GM12873 (cell line): ENCODE measurements around the gene KCNK2.

Experiments used
- CTCF ChIP-seq: IDR thresholded peaks from 2 replicates; pipeline ENCODE4 v1.5.1; 2012; ENCODE audit warnings: low read depth, mild to moderate bottlenecking, moderate library complexity, low read length, control low read depth; ENCODE audit not compliant: insufficient read depth; ENCODE audit errors: missing control alignments

The KCNK2 gene

GRCh38 chr1:215264649-215265048 lies 182.1 kb downstream of the KCNK2 start:
- no peak for TF ChIP-seq CTCF

GRCh38 chr1:215267495-215267894 lies 185.0 kb downstream of the KCNK2 start:
- no peak for TF ChIP-seq CTCF

- TF ChIP-seq CTCF, result no peak
These were observed 187.4 kb downstream of the KCNK2 start for GRCh38 chr1:215269955-215270354.

GRCh38 chr1:215273838-215274516 lies 191.4 kb downstream of the KCNK2 start:
- no peak for TF ChIP-seq CTCF

- TF ChIP-seq CTCF, result no peak
These were observed 194.0 kb downstream of the KCNK2 start for GRCh38 chr1:215276582-215276981.

- TF ChIP-seq CTCF, result no peak
These were observed 195.0 kb downstream of the KCNK2 start for GRCh38 chr1:215277532-215277931.

- no peak for TF ChIP-seq CTCF
These were observed 197.1 kb downstream of the KCNK2 start for GRCh38 chr1:215279682-215280081.

- TF ChIP-seq CTCF, result no peak
These were observed 200.0 kb downstream of the KCNK2 start for GRCh38 chr1:215282557-215282956.
